GM18498 (cell line): ENCODE data around the gene GNAS.
"Not testable (repeated sequence)": the region's sequence is repeated elsewhere in the genome, so short reads cannot be mapped to it uniquely, and the experiment has no call there.

Experiments
- ATAC-seq: cut with Tn5 transposase; IDR thresholded peaks from one replicate; pipeline ENCODE4 v1.9.1; 2021; ENCODE audit warnings: mild to moderate bottlenecking, moderate library complexity; ENCODE audit not compliant: unreplicated experiment

Gene GNAS

GRCh38 chr20:58852543-58853271, at the start of gene GNAS:
Gene GNAS, plus strand, starts transcription at chr20:58852716.
- no peak for ATAC-seq

GRCh38 chr20:58803533-58803932, 49.0 kb upstream of the GNAS start:
- ATAC-seq, result no peak

GRCh38 chr20:58807801-58808200, 44.7 kb upstream of the GNAS start:
- no peak for ATAC-seq

- ATAC-seq, result no peak
Measured at GRCh38 chr20:58808271-58809046, 44.1 kb upstream of the GNAS start.

- ATAC-seq, result no peak
Measured at GRCh38 chr20:58810116-58810878, 42.2 kb upstream of the GNAS start.

GRCh38 chr20:58810879-58811250, 41.7 kb upstream of the GNAS start:
- no peak for ATAC-seq

GRCh38 chr20:58811334-58811733, 41.2 kb upstream of the GNAS start:
- ATAC-seq, result no peak

- no peak for ATAC-seq
Measured at GRCh38 chr20:58813369-58813768, 39.1 kb upstream of the GNAS start.

- no peak for ATAC-seq
Measured at GRCh38 chr20:58815448-58815847, 37.1 kb upstream of the GNAS start.

GRCh38 chr20:58816051-58816450, 36.5 kb upstream of the GNAS start:
- ATAC-seq, result no peak

GRCh38 chr20:58816957-58817651, 35.4 kb upstream of the GNAS start:
- no peak for ATAC-seq

GRCh38 chr20:58817748-58818147, 34.8 kb upstream of the GNAS start:
- no peak for ATAC-seq

GRCh38 chr20:58818586-58819285, 33.8 kb upstream of the GNAS start:
- ATAC-seq, result no peak

GRCh38 chr20:58819921-58820320, 32.6 kb upstream of the GNAS start:
- ATAC-seq, result no peak

- not testable (repeated sequence) for ATAC-seq
Measured at GRCh38 chr20:58820515-58820914, 32.0 kb upstream of the GNAS start.

GRCh38 chr20:58822149-58822548, 30.4 kb upstream of the GNAS start:
- no peak for ATAC-seq

- ATAC-seq, result no peak
Measured at GRCh38 chr20:58822748-58823730, 29.5 kb upstream of the GNAS start.

GRCh38 chr20:58824843-58825242, 27.7 kb upstream of the GNAS start:
- ATAC-seq, result no peak

- no peak for ATAC-seq
Measured at GRCh38 chr20:58825450-58825849, 27.1 kb upstream of the GNAS start.
